GM21825 (cell line): Measurements from ENCODE around the gene CACNB2.
"Not testable (repeated sequence)": the region's sequence is repeated elsewhere in the genome, so short reads cannot be mapped to it uniquely, and the experiment has no call there.

ENCODE experiments used
- ATAC-seq: cut with Tn5 transposase; IDR thresholded peaks from one replicate; pipeline ENCODE4 v1.9.1; 2021; ENCODE audit warnings: mild to moderate bottlenecking, moderate library complexity; ENCODE audit not compliant: unreplicated experiment

The CACNB2 gene

DNA sequence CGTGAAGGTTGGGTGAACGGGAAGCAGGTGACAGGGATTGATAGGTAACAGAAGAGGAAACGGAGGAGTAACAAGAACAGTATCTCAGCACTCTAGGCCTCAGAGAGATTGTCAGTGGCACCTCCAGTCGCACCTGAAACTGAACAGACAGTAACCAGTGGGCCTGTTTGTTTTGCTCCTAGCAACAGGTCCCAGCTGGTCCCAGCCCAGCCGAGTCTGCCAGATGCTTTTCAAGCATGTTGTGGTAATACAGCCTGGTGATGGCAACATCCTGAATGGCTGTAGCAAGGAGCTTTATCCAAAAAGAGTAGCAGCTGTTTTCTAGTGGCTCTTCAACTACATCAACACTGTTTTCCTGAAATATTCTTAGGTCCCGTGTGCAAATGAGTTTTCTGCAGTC is 4.7 kb downstream of the CACNB2 start:
- no peak for ATAC-seq

- no peak for ATAC-seq
Observed at GRCh38 chr10:18145652-18146051, 5.4 kb downstream of the CACNB2 start.

GRCh38 chr10:18149196-18149800 is 9.1 kb downstream of the CACNB2 start:
- no peak for ATAC-seq

- no peak for ATAC-seq
Observed at GRCh38 chr10:18151356-18151890, 11.2 kb downstream of the CACNB2 start.

DNA sequence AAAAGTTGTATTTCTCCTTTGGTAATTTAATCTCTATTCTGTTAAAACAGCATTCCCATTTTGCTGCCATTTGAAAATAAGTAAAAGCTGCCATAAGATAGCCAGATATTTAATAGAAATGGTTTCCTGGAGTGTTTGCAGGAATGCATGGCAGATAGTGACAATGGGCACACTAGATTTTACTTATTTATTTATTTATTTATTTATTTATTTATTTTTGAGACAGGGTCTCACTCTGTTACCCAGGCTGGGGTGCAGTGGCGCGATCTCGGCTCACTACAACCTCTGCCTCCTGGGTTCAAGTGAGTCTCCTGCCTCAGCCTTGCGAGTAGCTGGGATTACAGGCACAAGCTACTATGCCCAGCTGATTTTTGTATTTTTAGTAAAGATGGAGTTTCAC is 13.2 kb downstream of the CACNB2 start:
- not testable (repeated sequence) for ATAC-seq

GRCh38 chr10:18155321-18155720 is 15.1 kb downstream of the CACNB2 start:
- ATAC-seq = no peak

DNA sequence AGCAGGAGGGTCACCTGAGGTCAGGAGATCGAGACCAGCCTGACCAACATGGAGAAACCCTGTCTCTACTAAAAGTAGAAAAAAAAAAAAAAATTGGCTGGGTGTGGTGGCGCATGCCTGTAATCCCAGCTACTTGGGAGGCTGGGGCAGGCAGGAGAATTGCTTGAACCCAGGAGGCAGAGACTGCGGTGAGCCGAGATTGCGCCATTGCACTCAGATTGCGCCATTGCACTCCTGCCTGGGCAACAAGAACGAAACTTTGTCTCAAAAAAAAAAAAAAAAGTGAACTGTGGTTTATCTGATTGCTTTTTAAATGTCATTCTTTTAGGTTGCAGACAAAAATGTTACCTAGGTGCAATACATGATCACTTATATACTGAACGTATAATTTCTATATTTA is 16.6 kb downstream of the CACNB2 start:
- not testable (repeated sequence) for ATAC-seq

DNA sequence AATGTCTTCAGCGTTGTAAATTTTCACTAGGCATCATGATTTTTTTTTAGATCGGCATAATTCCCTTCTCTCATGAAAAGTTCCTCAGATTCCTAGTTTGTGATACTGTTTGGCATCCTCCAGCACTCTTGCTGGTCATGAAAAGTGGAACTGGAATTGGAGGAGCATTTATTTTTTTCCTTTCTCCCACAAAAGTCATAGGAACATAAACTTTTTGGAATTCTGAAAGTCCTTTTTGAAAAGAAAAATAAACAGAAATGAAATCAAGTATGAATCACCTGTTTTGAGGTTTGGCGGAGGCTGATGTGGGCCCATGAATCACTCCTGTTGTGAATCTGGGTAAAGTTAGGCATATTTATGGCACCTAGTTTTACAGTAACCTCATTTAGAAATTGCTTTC is 17.7 kb downstream of the CACNB2 start:
- no peak for ATAC-seq

DNA sequence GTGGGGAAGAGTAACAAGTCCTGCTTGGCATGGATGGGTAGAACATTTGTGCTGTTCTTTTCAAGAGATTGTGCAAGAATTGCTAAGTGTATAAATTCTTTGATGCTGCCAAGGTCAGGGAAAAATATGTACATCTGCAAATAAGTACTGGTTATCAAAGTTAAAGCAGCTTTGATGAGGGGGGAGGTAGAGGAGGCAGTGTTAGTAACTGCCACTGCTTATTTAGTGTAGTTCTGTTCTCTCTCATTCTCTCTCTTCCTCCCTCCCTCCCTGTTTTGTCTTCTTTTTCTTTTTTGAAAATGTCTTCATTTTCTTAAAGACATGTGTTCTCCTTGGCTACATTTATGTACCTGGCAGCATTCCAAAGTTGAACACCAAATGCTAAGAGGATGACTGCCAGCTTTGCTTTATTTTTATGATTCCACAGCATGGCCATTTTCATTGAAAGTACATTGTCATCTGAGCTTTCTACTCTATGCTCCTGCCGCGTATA is 18.6 kb downstream of the CACNB2 start:
- no peak for ATAC-seq

DNA sequence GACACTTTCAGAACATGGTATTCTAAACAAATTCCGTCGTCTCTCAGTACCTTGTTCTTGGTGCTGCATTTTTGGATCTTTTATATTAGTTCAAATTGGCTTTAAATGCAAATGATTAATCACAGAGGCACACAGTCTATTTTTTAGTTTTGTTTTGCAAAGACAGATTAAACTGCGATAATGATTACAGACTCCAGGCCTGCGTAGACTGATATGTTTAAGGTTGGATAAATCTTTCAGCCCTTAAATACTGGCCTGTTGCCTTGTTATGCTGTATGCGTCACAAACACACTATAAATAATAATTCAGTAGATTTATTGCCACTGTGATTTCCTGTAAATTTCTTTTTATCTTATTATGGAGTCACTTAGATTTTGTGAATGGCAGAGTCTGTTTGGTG is 19.3 kb downstream of the CACNB2 start:
- ATAC-seq = no peak

- ATAC-seq = no peak
Observed at GRCh38 chr10:18162021-18162627, 21.9 kb downstream of the CACNB2 start.

- ATAC-seq = no peak
Observed at GRCh38 chr10:18164093-18164492, 23.9 kb downstream of the CACNB2 start.

DNA sequence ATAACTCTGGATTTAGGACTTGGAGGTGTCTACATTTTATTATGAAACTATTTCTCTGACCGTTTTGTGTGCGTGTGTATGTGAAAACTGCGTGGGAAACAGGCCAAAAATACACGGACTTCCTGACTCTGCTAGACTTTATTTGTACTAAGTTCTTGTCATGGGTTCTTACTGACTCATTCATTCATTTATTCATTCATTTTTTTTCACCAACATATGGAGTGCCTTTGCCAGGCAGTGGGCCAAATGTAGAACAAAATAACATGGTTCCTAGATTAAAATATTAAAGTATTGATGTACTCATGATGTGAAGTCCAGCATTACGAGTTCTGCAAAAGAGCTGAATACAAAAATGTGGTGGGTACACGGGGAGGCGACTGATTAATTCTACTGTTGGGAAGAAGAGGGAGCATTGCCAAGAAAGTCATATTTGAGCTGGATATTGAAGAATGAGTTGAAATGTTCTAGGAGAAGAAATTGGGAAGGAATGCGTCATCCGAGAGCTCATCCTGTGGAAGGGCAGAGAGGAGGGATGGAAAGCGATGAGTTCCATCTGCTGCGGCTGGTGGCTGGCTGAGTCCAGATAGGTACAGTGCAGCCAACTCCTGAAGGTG is 24.6 kb downstream of the CACNB2 start:
- ATAC-seq = no peak

- no peak for ATAC-seq
Observed at GRCh38 chr10:18178854-18179483, 38.7 kb downstream of the CACNB2 start.

- ATAC-seq = no peak
Observed at GRCh38 chr10:18179891-18180290, 39.7 kb downstream of the CACNB2 start.

- ATAC-seq = not testable (repeated sequence)
Observed at GRCh38 chr10:18181382-18181781, 41.2 kb downstream of the CACNB2 start.

DNA sequence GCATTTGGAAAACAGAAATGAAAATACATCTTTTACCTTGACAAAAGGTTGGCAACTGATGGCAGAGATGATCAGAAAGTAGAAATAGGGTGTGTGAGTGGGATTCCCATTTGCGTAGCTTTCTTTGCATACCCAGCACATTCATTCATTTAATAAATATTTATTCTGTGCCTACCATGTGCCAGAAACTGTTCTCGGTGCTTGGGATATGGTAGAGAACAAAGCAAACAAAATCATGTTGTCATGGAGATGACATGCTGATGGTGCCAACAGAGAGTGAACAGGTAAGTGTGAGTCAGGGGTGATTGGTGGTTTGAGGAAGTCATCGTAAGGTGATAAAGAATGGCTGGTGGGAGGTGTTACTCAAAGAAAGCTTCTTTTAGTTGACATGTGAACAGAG is 45.4 kb downstream of the CACNB2 start:
- no peak for ATAC-seq

DNA sequence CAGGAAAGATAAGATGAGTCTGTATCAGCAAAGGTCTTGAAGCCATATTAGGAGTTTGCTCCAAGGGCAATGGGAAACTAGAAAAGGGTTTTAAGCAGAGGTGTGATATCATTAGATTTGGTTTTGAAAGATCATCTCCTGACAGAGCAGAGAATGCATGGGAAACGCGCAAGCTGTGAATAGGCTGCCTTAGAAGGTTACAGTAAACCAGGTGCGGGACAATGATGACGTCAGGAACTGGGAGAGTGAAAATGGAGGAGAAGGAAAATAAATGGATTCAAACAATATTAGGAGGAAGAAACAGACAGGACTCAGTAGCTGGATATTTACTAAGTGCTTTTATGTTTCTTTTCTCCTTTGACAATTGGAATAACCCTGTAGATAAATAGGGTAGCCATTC is 50.6 kb downstream of the CACNB2 start:
- ATAC-seq = no peak

- no peak for ATAC-seq
Observed at GRCh38 chr10:18194634-18195033, 54.4 kb downstream of the CACNB2 start.

DNA sequence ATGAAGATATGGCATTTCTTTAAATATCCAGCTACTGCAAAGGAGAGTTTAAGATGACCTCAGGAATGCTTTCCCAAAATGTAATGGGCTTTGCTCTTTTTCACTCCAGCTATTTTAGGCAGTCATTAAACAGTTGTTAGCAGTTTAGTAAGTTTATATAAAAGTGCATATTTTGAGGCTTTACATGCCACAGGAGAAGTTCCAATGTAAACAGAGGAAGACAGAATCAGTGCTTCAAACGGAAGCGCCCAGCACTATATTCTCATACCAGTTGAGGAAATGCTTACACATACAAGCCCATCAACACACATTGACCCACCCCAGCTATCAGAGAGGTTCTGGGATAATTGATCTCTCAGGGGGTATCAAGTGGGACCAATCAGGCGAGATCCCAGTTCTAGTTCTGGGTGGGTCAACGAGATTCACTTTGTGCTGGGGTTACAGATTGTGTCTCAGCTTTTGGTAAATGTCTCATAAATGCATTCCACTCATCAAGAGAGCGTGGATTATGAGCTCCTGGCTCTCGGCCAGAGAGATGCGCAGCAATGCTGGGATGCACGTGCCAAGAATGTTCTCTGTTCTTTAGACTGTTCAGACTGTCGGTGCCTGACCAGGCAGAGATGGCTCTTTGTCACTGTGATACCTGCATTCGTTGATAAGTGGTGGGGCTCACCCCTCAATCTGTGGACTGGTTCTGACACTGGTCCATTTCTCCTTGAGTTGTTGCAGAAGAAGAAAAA is 55.0 kb downstream of the CACNB2 start:
- no peak for ATAC-seq
